ENCODE measurements around the gene FCHO1.
A peak's percentile ranks its signal among the peaks of the same experiment; 100 is the strongest.

The FCHO1 gene

DNA sequence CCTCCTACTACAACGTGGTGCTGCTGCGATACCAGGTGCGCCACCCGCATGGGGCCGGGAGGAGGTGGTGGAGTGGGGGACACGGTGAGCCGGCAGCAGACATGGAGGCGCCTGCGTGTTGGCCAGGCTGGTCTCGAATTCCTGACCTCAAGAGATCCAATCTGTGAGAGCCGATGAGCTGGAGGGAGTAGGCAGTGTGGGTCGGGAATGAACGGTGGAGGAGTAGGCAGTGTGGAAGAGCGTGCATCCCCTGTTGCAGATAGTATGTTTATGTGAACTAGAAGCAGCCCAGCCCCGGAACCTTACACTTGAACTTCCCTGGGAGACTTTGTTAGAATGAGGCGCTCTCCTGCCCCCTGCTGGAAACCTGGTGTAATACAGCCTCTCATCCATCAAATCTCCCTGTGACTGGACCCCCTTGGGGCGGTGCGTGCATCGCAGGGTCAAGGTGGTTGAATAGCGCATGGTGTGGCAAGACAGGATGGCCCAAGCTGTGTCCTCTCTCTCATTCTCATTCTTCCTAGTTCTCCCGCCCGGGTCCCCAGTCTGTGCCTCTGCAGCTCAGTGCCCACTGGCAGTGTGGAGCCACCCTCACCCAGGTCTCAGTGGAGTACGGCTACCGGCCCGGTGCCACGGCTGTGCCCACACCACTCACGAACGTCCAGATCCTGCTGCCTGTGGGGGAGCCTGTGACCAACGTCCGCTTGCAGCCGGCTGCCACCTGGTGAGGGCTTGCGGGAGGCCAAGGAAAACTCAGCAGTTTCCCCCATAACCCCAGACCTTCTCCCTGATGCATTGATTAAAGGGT, 33.1 kb downstream of the FCHO1 start:
- H3K9me3 ChIP-seq = no peaks in the 10 kb centered on the region
- H3K27me3 ChIP-seq = peaks cover 0 to 58% of the 10 kb centered on the region in 2 donors
- H3K36me3 ChIP-seq = no peaks in the 10 kb centered on the region
- peak; percentile 53 to 71 for DNase-seq
- H3K4me3 ChIP-seq = no peak overlapping the region
- intact Hi-C loops (cut with DNase I; ENCODE audit: low total_unique reads) = no loop called here
- H3K4me1 ChIP-seq = peaks cover 0 to 4% (median 2%) of the 10 kb centered on the region in 4 donors
- TF ChIP-seq, protein P1, sequence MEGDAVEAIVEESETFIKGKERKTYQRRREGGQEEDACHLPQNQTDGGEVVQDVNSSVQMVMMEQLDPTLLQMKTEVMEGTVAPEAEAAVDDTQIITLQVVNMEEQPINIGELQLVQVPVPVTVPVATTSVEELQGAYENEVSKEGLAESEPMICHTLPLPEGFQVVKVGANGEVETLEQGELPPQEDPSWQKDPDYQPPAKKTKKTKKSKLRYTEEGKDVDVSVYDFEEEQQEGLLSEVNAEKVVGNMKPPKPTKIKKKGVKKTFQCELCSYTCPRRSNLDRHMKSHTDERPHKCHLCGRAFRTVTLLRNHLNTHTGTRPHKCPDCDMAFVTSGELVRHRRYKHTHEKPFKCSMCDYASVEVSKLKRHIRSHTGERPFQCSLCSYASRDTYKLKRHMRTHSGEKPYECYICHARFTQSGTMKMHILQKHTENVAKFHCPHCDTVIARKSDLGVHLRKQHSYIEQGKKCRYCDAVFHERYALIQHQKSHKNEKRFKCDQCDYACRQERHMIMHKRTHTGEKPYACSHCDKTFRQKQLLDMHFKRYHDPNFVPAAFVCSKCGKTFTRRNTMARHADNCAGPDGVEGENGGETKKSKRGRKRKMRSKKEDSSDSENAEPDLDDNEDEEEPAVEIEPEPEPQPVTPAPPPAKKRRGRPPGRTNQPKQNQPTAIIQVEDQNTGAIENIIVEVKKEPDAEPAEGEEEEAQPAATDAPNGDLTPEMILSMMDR (IDR thresholded peaks at IDR 0.05) = peak; percentile 74 to 75
- no peak overlapping the region for H3K27ac ChIP-seq

GRCh38 chr19:17787274-17787913, 36.1 kb downstream of the FCHO1 start:
- no peaks in the 10 kb centered on the region for H3K9me3 ChIP-seq
- H3K27me3 ChIP-seq = peaks cover 0 to 41% of the 10 kb centered on the region in 2 donors
- H3K27ac ChIP-seq = no peak overlapping the region
- intact Hi-C loops (cut with DNase I; ENCODE audit: low total_unique reads) = no loop called here
- H3K4me3 ChIP-seq = no peak overlapping the region
- DNase-seq = no peak
- TF ChIP-seq, protein P1 (IDR thresholded peaks at IDR 0.05) = no peak
- no peaks in the 10 kb centered on the region for H3K36me3 ChIP-seq
- peaks cover 0 to 4% (median 0%) of the 10 kb centered on the region in 4 donors for H3K4me1 ChIP-seq

GRCh38 chr19:17788632-17789031, 37.4 kb downstream of the FCHO1 start:
- Histone ChIP-seq H3K27ac (no peak overlapping the region), H3K4me3 (no peak overlapping the region), H3K4me1 (peaks cover 0 to 4% (median 0%) of the 10 kb centered on the region in 4 donors), H3K27me3 (peaks cover 0 to 45% of the 10 kb centered on the region in 2 donors), H3K9me3 (no peaks in the 10 kb centered on the region), H3K36me3 (no peaks in the 10 kb centered on the region)
- intact Hi-C loops (cut with DNase I; ENCODE audit: low total_unique reads) = no loop called here
- TF ChIP-seq, protein P1 (IDR thresholded peaks at IDR 0.05) = no peak
- no peak for DNase-seq

DNA sequence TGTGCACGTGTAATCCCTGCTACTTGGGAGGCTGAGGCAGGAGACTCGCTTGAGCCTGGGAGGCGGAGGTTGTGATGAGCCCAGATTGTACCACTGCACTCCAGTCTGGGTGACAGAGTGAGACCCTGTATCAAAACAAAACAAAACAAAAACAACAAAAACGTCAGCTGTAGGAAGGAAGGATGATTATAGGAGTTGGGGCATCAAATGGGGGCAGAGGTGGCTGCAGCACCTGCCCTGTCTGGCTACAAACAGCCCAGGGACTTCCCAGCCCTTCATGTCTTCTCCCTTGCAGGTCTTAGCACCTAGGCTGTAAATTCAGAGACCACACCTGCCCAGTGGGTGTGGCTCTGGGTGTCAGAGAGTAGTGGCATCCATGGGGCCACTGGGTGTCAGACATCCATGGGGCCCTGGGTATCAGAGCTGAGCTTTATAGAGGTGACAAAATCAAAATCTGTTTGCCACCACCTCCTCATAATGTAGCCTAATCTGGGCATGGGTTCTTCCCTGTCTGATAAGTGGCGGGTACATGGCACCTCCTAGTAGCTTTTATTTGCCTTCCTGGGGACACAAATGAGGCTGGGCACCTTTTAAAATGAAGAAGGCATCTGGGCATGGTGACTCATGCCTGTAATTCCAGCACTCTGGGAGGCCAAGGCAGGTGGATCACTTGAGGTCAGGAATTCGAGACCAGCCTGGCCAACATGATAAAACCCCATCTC, 38.9 kb downstream of the FCHO1 start:
- intact Hi-C loops (cut with DNase I; ENCODE audit: low total_unique reads) = no loop called here
- Histone ChIP-seq H3K36me3 (no peaks in the 10 kb centered on the region), H3K4me3 (no peak overlapping the region), H3K27ac (no peak overlapping the region), H3K27me3 (peaks cover 4 to 51% of the 10 kb centered on the region in 2 donors), H3K9me3 (no peaks in the 10 kb centered on the region), H3K4me1 (peaks cover 0 to 7% (median 0%) of the 10 kb centered on the region in 4 donors)
- TF ChIP-seq, protein P1 (IDR thresholded peaks at IDR 0.05) = no peak
- no peak for DNase-seq

DNA sequence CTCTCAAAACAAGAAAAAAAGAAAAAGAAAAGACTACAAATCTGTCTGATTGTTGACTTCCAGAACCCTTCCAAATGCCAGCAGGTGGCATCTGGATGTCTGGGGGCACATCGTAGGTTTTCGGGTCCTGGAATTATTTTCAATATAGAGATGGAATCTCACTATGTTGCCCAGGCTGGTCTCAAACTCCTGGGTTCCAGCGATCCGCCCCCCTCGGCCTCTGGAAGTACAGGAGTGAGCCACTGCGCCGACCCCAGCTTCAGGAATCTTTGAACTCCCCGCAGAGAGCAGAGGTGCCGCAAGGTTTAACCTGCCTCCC, 43.1 kb downstream of the FCHO1 start:
- Histone ChIP-seq H3K27ac (no peak overlapping the region), H3K4me3 (no peak overlapping the region), H3K27me3 (peaks cover 4 to 70% of the 10 kb centered on the region in 2 donors), H3K9me3 (no peaks in the 10 kb centered on the region), H3K4me1 (peaks cover 0 to 7% (median 0%) of the 10 kb centered on the region in 4 donors), H3K36me3 (no peaks in the 10 kb centered on the region)
- intact Hi-C loops (cut with DNase I; ENCODE audit: low total_unique reads) = no loop called here
- no peak for DNase-seq
- TF ChIP-seq, protein P1 (IDR thresholded peaks at IDR 0.05) = no peak
